AG04449 (cell line): ENCODE data around the gene CCDC7.
"Not testable (repeated sequence)": the region's sequence is repeated elsewhere in the genome, so short reads cannot be mapped to it uniquely, and the experiment has no call there.

Experiments used
- CTCF ChIA-PET: fragments of 350-600 bp; formaldehyde crosslinking; extraction: SDS; loops from one replicate; lab custom pipeline; 2021; ENCODE audit warnings: antibody characterized with exemption; lab: Yijun Ruan, JAX
- POLR2A ChIA-PET: fragments of 400-600, 350-600 bp; formaldehyde crosslinking; extraction: SDS; loops from one replicate; lab custom pipeline; 2020; ENCODE audit warnings: antibody characterized with exemption, inconsistent platforms; lab: Yijun Ruan, JAX
- DNase-seq: peaks from one replicate; pipeline ENCODE4 v3.0.0-alpha.2; 2010; ENCODE audit warnings: low read depth, low spot score
- H3K4me3 ChIP-seq: 2 replicates; pipeline ENCODE4 v1.5.1; 2011; ENCODE audit warnings: low read depth, mild to moderate bottlenecking, control low read depth, low read length
- TF ChIP-seq, protein P1 (sequence below): IDR thresholded peaks from one replicate; pipeline ENCODE4 v1.5.1; 2011; ENCODE audit warnings: mild to moderate bottlenecking, moderate library complexity, low read length, control low read depth, inconsistent platforms; ENCODE audit not compliant: insufficient read depth; ENCODE audit errors: missing control alignments

CCDC7 gene

DNA sequence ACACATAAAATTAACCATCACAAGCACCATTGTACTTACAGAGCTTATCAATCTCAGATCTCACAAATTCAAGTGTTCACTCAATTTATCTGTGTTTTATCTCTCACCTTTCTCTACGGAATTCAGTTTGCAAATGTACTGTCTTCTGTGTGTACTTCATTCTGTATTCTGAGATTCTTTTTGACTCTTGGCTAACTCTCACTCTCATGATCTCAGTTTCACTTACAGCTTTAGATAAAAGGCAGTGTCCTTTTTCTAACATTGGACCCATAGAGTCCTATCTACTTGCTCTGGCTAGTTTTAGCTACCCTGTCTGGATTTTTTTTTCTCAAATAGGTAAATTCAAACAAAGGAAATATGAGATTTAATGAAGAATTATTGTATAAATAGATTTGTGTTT, 176.0 kb downstream of the CCDC7 start:
- H3K4me3 ChIP-seq: no peak overlapping the region
- CTCF ChIA-PET: no interaction called here
- DNase-seq: no peak
- POLR2A ChIA-PET: no interaction called here
- TF ChIP-seq, protein P1, sequence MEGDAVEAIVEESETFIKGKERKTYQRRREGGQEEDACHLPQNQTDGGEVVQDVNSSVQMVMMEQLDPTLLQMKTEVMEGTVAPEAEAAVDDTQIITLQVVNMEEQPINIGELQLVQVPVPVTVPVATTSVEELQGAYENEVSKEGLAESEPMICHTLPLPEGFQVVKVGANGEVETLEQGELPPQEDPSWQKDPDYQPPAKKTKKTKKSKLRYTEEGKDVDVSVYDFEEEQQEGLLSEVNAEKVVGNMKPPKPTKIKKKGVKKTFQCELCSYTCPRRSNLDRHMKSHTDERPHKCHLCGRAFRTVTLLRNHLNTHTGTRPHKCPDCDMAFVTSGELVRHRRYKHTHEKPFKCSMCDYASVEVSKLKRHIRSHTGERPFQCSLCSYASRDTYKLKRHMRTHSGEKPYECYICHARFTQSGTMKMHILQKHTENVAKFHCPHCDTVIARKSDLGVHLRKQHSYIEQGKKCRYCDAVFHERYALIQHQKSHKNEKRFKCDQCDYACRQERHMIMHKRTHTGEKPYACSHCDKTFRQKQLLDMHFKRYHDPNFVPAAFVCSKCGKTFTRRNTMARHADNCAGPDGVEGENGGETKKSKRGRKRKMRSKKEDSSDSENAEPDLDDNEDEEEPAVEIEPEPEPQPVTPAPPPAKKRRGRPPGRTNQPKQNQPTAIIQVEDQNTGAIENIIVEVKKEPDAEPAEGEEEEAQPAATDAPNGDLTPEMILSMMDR: no peak

DNA sequence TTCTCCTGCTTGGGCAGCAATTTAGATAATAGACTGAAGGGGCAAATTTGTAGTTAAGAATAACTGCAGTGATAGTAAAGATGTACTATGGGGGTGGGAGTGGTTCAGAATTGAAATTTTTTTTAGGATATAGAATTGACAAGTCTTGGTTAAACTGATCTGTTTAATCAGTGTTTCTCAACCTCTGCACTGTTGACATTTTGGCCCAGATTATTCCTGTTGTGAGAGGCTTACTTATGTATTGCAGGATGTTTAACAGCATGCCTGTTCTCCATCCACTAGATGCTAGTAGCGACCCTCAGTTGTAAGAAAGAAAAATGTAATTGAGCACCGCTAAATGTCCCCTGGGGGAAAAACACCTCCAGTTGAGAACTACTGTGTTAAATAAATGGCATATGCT, 176.5 kb downstream of the CCDC7 start:
- CTCF ChIA-PET: no interaction called here
- POLR2A ChIA-PET: no interaction called here
- no peak for DNase-seq

DNA sequence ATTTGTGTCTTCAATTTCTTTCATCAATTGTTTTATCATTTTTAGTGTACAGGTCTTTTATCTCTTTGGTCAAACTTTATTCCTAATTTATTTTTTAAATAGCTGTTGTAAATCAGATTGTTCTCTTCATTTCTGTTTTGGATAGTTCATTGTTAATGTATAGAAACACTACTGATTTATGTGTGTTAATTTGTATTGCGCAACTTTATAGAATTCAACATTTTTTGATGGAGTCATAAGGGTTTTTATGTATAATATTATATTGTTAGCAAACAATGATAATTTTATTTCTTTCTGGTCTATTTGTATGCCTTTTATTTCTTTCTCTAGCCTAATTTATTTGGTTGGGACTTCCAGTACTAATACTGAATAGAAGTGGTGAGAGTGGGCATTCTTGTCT, 181.2 kb downstream of the CCDC7 start:
- H3K4me3 ChIP-seq: no peak overlapping the region
- CTCF ChIA-PET: no interaction called here
- TF ChIP-seq, protein P1: no peak
- POLR2A ChIA-PET: no interaction called here
- DNase-seq: no peak

More for the DNA sequence above, 176.5 kb downstream of the CCDC7 start:
- H3K4me3 ChIP-seq: no peak overlapping the region
- TF ChIP-seq, protein P1: no peak

DNA sequence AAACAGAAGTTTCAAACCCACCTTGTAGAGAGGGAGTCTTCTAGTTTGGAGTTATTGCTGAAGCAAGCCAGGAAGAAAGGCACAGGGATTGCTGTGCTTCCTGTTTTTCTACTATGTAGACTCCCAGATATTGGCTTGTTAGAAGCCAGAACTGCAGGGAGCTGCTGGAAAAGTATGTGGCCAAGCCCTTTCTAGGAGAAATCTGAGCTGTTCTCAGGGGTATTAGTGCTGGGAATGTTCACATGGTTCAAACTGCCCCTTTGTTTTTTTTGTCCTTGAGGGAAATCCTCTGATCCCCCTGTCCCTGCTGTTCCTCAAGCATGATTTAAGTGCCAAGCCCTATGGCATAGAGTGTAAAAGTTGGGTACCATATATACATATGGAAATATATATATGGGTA, 184.0 kb downstream of the CCDC7 start:
- no peak overlapping the region for H3K4me3 ChIP-seq
- POLR2A ChIA-PET: no interaction called here
- TF ChIP-seq, protein P1: no peak
- CTCF ChIA-PET: no interaction called here
- DNase-seq: no peak

DNA sequence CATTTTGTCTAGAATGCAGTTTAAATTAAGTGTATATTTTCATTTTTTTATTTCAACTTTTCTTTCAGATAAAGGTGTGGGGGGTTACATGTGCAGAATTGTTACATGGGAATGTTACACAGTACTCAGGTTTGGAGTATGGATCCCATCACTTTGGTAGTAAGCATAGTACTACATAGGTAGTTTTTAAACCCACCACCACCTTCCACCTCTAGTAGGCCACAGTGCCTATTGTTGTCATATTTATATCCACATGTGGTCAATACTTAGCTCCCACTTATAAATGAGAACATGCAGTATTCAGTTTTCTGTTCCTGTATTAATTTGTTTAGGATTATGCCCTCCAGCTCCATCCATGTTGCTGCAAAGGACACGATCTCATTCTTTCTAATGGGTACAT, 200.6 kb downstream of the CCDC7 start:
- TF ChIP-seq, protein P1: no peak
- CTCF ChIA-PET: no interaction called here
- no peak for DNase-seq
- H3K4me3 ChIP-seq: no peak overlapping the region
- POLR2A ChIA-PET: no interaction called here

DNA sequence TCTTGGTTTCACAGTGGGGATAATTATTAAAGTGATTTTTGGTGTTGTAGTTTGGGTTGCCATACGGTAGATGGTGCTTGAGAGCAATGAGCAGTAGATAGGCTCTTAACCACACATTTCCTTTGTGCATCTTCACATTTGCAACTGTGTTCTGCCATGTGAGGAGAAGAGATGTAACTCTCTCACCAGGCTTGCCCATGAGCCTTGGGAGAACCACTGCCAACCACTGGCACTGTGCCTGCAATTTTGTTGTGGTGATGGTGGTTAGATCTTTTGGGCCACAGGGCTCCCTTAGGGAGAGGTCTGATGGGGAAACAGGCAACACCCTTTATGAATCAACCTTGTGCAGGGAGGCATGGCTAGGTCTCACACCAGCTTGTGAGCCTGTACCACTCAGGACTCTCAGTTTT, 204.3 kb downstream of the CCDC7 start:
- CTCF ChIA-PET: no interaction called here
- no peak for DNase-seq
- TF ChIP-seq, protein P1: no peak
- no peak overlapping the region for H3K4me3 ChIP-seq
- POLR2A ChIA-PET: no interaction called here

DNA sequence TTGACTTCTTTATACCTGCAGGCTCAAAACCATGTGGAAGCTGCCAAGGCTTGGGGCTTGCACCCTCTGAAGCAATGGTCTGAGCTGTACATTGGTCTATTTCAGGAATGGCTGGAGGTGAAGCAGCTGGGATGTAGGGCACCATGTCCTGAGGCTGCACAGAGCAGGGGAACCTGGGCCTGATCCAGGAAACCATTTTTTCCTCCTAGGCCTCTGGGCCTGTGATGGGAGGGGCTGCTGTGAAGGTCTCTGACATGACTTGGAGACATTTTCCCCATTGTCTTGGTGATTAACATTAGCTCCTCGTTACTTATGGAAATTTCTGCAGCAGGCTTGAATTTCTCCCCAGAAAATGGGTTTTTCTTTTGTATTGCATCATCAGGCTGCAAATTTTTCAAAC, 211.5 kb downstream of the CCDC7 start:
- DNase-seq, H3K4me3 ChIP-seq, CTCF ChIA-PET, POLR2A ChIA-PET: not testable (repeated sequence)
